Endothelial cell (in vitro differentiated cells): ENCODE data around the gene GAK. TPM values are rescaled to one million over a fixed set of nuclear protein-coding genes. Genes with fewer than 3 reads are reported as not detected.

Experiments used
- DNase-seq: peaks from one replicate; pipeline ENCODE4 v3.0.0; 2021; ENCODE audit warnings: low spot score
- H3K27ac Mint-ChIP-seq: one replicate; pipeline ENCODE4 v1.8.0; 2021; ENCODE audit warnings: mixed read lengths, inconsistent platforms; ENCODE audit not compliant: unreplicated experiment
- H3K27me3 Mint-ChIP-seq: one replicate; pipeline ENCODE4 v1.8.0; 2021; ENCODE audit warnings: mild to moderate bottlenecking, moderate library complexity, mixed read lengths, inconsistent platforms; ENCODE audit not compliant: unreplicated experiment
- H3K36me3 Mint-ChIP-seq: one replicate; pipeline ENCODE4 v1.8.0; 2021; ENCODE audit warnings: mild to moderate bottlenecking, low read depth, mixed read lengths, inconsistent platforms; ENCODE audit not compliant: unreplicated experiment
- H3K4me1 Mint-ChIP-seq: one replicate; pipeline ENCODE4 v1.8.0; 2021; ENCODE audit warnings: mild to moderate bottlenecking, mixed read lengths, inconsistent platforms; ENCODE audit not compliant: unreplicated experiment
- H3K4me3 Mint-ChIP-seq: one replicate; pipeline ENCODE4 v1.8.0; 2021; ENCODE audit warnings: mild to moderate bottlenecking, mixed read lengths, inconsistent platforms; ENCODE audit not compliant: unreplicated experiment
- H3K9me3 Mint-ChIP-seq: one replicate; pipeline ENCODE4 v1.8.0; 2021; ENCODE audit warnings: mixed read lengths, inconsistent platforms; ENCODE audit not compliant: unreplicated experiment
- total RNA-seq: library from RNA; stranded (reverse); fragmentation: NEBNext Ultra II Directional; extraction: Animal tissue kit (Norgen Biotek cat#: 25700); gene quantifications from one replicate; pipeline ENCODE4 v1.2.1, GENCODE V29; 2021; ENCODE audit not compliant: unreplicated experiment
- TF ChIP-seq, protein P1 (sequence below): fragments of 200-600 bp; sonication (generic); IDR thresholded peaks from one replicate; pipeline ENCODE4 v1.5.0; 2021; ENCODE audit warnings: antibody characterized with exemption; ENCODE audit not compliant: unreplicated experiment

Gene GAK
- total RNA-seq, 1 donor from 2014 or later = 112 TPM

- Mint-ChIP-seq H3K9me3 (no peaks in the 10 kb centered on the region), H3K27ac (no peak overlapping the region), H3K36me3 (peaks cover 32% of the 10 kb centered on the region), H3K4me3 (no peak overlapping the region), H3K4me1 (peaks cover 16% of the 10 kb centered on the region), H3K27me3 (peaks cover 11% of the 10 kb centered on the region)
- TF ChIP-seq, protein P1, sequence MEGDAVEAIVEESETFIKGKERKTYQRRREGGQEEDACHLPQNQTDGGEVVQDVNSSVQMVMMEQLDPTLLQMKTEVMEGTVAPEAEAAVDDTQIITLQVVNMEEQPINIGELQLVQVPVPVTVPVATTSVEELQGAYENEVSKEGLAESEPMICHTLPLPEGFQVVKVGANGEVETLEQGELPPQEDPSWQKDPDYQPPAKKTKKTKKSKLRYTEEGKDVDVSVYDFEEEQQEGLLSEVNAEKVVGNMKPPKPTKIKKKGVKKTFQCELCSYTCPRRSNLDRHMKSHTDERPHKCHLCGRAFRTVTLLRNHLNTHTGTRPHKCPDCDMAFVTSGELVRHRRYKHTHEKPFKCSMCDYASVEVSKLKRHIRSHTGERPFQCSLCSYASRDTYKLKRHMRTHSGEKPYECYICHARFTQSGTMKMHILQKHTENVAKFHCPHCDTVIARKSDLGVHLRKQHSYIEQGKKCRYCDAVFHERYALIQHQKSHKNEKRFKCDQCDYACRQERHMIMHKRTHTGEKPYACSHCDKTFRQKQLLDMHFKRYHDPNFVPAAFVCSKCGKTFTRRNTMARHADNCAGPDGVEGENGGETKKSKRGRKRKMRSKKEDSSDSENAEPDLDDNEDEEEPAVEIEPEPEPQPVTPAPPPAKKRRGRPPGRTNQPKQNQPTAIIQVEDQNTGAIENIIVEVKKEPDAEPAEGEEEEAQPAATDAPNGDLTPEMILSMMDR = no peak
- no peak for DNase-seq
These were observed 21.6 kb downstream of the GAK start for GRCh38 chr4:910366-911091.

DNA sequence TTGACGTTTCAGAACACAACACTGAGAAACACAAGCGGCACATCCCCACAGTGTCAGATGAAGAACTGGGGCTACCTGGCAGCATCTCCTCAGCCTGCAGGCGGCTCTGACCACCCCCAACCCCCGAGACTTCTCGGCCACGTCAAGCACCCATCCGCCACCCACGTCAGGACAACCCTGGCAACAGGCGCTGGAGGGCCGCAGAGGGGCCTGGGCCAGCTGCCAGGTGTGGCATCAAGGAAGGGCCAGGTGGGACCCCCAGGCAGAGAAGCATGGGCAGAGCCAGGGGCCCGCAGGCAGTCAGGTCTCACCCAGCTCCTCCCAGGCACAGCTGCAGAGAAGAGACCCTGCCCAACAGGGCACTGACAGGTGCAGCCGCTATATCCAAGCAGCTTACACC lies 22.3 kb downstream of the GAK start:
- peaks cover 11% of the 10 kb centered on the region for H3K27me3 Mint-ChIP-seq
- peak overlapping the region; percentile 60 for H3K4me3 Mint-ChIP-seq
- peaks cover 39% of the 10 kb centered on the region for H3K36me3 Mint-ChIP-seq
- no peak for DNase-seq
- H3K27ac Mint-ChIP-seq = no peak overlapping the region
- H3K4me1 Mint-ChIP-seq = peaks cover 9% of the 10 kb centered on the region
- no peaks in the 10 kb centered on the region for H3K9me3 Mint-ChIP-seq
- TF ChIP-seq, protein P1 = no peak

- TF ChIP-seq, protein P1 = no peak
- H3K27me3 Mint-ChIP-seq = peaks cover 11% of the 10 kb centered on the region
- no peaks in the 10 kb centered on the region for H3K9me3 Mint-ChIP-seq
- peaks cover 6% of the 10 kb centered on the region for H3K4me1 Mint-ChIP-seq
- peaks cover 40% of the 10 kb centered on the region for H3K36me3 Mint-ChIP-seq
- H3K4me3 Mint-ChIP-seq = peak overlapping the region; percentile 60
- H3K27ac Mint-ChIP-seq = no peak overlapping the region
- DNase-seq = no peak
These were observed 23.0 kb downstream of the GAK start for GRCh38 chr4:909131-909571.

DNA sequence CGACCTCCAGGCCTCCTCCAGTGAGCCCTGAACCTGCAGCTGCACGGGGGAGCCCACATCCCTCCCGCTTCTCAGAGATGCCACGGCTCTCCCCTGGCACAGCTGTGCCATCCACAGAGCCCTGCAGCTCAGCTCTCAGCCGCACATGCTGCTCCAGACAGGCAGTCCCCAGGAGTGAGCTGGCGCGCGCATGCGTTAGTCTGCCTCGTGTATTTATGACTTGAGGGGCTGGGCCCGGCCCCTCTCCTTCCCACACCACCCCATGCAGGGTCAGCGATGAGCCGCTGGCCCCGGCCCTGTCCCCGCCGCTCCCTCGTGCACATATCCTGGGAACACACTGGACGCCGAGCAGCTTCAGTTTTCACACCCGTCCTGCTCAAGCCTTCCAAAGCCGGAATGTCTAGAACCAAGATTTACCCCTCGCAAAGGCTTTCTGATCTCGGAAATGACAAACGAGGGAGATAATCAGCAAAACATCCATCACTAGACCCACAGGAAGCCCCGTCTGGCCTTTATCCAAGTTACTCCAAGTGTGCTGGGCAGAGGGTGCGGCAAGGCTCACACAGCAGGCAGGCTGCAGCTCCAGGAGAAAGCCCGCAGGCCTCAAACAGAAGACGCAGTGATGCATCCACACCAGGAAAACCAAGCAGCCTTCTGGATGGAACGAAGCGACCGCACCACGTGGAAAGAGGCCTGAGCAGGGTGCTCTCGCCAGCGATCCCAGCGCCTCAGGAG lies 24.3 kb downstream of the GAK start:
- peaks cover 14% of the 10 kb centered on the region for H3K27me3 Mint-ChIP-seq
- H3K36me3 Mint-ChIP-seq = peaks cover 40% of the 10 kb centered on the region
- no peak for DNase-seq
- TF ChIP-seq, protein P1 = no peak
- H3K4me1 Mint-ChIP-seq = peaks cover 3% of the 10 kb centered on the region
- H3K9me3 Mint-ChIP-seq = no peaks in the 10 kb centered on the region
- H3K4me3 Mint-ChIP-seq = no peak overlapping the region
- H3K27ac Mint-ChIP-seq = no peak overlapping the region

DNA sequence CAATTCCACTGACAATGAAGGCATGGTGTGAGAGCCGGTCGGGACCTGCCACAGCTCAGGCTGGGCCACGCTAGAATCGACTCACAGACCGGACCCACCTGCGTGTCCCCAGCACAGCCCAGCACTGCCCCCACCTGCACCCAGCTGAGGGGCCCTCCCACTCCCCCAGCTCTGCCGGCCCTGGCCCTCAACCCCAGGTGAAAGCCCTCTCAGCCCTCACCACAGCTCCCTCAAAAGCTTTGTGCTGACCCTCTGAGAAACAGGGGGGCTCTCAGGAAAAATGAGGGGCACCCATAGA lies 25.1 kb downstream of the GAK start:
- Mint-ChIP-seq H3K27me3 (peaks cover 17% of the 10 kb centered on the region), H3K9me3 (no peaks in the 10 kb centered on the region), H3K27ac (no peak overlapping the region), H3K36me3 (peaks cover 40% of the 10 kb centered on the region), H3K4me3 (no peak overlapping the region), H3K4me1 (peaks cover 3% of the 10 kb centered on the region)
- TF ChIP-seq, protein P1 = no peak
- no peak for DNase-seq
